ENCODE results near the gene TEPSIN. TPM values are rescaled to one million over a fixed set of nuclear protein-coding genes. Genes with fewer than 3 reads are reported as not detected.
A peak's percentile ranks its signal among the peaks of the same experiment; 100 is the strongest.

Gene TEPSIN
- total RNA-seq, 1 experiment from 2014 or later: 19.8 TPM

DNA sequence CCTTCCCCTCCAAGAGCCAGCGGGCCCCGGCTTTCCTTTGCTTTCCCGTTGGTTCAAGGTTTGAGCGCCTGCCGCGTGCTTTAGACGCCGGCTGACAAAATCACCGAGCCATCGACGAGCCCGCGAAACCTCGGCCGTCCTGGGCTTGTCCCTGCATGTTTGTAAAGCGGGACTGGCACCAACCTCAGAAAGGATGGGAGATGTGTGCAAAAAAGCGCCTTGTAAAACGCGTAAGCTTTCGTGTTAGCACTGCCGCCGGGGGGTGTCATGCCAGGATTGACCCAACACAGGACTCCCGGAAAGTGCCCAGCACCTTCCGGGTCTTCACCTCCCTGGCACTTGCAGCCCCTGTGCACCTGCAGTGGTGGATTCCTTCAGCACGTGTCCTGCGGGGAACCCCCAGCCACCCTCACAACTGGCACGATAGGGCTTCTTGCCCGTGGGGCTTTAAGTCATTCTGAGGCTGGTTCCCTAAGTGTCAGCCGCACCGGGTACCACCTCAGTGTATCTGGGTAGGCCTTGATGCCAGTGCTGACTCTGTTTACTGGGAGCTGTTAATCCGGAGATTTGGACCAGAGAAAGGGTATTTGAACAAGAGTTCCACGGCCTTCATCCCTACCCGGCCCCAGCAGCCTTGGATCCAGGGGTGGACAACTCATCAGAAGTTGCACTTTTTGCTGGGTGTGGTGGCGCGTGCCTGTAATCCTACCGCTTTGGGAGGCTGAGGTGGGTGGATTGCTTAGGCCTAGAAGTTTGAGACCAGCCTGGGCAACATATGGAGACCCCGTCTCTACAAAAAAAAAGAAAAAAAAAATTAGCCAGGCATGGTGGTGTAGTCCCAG is 1.1 kb upstream of the TEPSIN start:
- Histone ChIP-seq H3K4me3 (ENCODE audit: insufficient read depth, low read depth, low read length) (peak overlapping the region; percentile 91), H3K36me3 (replicated peaks; ENCODE audit: control insufficient read depth, insufficient read depth, low read length) (peaks cover 5% of the 10 kb centered on the region), H3K27me3 (ENCODE audit: control insufficient read depth, insufficient read depth, low read length) (no peaks in the 10 kb centered on the region)
- DNase-seq: peak; percentile 86

- H3K4me3 ChIP-seq (ENCODE audit: insufficient read depth, low read depth, low read length): peak overlapping the region; percentile 80
- no peaks in the 10 kb centered on the region for H3K27me3 ChIP-seq (ENCODE audit: control insufficient read depth, insufficient read depth, low read length)
- peak; percentile 71 for DNase-seq
- H3K36me3 ChIP-seq (replicated peaks; ENCODE audit: control insufficient read depth, insufficient read depth, low read length): peaks cover 5% of the 10 kb centered on the region
Measured at GRCh38 chr17:81238490-81238814, 403 bp downstream of the TEPSIN start.

DNA sequence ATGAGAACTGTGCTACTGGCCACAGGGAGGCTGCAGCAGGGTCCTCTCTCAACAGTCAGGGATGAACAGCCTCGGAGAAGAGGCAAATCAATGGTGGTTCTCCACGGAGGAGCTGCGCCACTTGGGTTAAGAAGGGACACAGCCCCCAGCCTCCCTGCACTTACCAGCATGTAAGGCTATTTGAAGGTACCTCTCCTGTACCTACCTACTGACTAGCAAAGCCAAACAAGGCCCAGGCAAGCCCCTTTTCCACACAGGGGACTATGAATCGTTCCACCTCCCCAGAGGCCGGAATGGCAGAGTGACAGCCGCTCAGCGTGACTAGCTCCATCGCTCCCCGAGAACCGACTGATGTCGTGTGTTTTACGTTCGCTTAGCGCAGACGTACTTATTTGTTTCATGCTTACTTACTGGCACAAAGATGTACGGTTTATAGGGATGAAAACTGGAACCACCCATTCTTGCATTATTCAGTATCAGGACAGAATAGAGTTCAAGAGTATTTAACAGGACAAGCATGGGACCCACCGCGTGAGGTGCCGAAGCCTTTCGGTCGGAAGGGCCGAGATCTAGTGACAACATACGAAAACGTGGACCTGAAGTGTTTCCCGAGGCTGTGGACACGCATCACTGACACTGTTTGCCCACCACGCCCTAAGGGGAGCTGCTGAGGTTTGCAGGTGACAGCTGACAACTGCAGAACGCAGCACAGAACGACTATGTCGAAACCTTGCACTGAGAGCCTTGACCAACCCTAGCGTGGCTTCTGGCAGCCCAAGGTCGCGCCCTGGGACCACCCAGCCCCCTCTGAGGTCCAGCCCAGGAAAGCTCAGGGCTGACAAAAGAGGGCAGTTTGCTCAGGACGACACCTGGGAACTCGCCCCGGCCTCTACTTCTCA is 1.0 kb downstream of the TEPSIN start:
- no peak for DNase-seq

DNA sequence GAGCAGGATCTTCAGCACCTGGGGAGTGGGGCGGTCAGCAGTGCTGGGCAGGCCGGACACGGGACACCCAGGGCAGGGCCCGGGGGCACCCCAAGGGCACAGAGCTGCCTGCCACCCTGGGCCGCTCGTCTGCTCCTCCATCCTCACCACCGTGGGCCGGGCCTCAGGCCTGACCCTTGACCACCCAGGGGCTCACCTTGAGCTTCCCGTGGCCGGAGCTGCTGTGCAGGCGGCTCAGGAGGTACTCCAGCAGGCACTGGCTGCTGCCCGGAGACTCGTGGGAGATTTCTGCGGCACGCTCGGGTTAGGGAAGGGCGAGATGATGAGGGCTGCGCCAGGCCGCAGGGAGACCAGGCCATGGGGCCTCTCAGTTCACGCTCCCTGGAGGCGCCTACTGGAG is 2.1 kb downstream of the TEPSIN start:
- no peak for DNase-seq
- no peaks in the 10 kb centered on the region for H3K27me3 ChIP-seq (ENCODE audit: control insufficient read depth, insufficient read depth, low read length)
- H3K36me3 ChIP-seq (replicated peaks; ENCODE audit: control insufficient read depth, insufficient read depth, low read length): peaks cover 5% of the 10 kb centered on the region
- H3K4me3 ChIP-seq (ENCODE audit: insufficient read depth, low read depth, low read length): no peak overlapping the region

More for the DNA sequence above, 1.0 kb downstream of the TEPSIN start:
- Histone ChIP-seq H3K36me3 (replicated peaks; ENCODE audit: control insufficient read depth, insufficient read depth, low read length) (peaks cover 5% of the 10 kb centered on the region), H3K4me3 (ENCODE audit: insufficient read depth, low read depth, low read length) (peak overlapping the region; percentile 80), H3K27me3 (ENCODE audit: control insufficient read depth, insufficient read depth, low read length) (no peaks in the 10 kb centered on the region)

DNA sequence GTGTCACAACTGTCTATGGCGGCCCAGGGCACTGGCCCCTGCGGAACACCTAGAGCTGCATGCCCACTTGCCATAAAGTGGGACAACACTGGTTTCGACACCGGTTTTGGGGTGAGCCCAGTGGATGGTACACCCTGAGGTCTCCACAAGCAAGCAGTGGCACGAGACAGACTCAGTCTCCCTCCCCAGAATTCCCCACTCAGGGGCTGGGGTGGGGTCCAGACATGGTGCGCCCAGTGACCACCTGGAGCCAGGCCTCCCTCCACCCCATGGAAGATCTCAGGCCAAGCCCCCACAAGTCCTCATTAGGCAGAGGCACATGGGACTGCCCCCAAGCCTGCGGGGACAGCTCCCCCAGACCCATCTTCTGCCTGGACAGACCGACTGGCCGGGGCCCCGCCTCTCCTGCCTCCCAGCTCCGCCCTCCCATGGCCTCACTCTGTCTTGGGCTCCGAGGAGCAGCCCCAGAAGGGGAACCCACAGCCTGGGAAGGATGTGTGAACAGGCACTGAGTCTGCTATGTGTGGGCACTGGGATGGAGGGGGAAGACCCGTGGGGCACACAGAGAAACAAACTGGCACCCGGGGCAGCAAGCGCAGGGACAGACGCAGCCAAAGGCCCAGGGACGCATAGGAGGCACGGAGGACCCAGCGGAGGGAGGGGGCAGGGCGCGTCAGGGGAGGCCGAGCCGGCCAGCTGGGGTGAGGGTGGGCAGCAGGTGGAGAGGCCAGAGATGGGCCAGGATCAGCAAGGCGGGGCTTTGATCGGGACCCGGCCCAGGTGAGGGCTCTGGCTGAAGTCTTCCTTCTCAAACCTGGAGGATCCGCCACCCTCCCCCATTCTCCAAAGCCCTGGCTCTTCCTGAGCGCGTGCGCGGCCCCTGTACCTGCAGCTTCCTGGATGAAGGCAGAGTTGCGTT is 2.8 kb downstream of the TEPSIN start:
- Histone ChIP-seq H3K4me3 (ENCODE audit: insufficient read depth, low read depth, low read length) (no peak overlapping the region), H3K36me3 (replicated peaks; ENCODE audit: control insufficient read depth, insufficient read depth, low read length) (peaks cover 3% of the 10 kb centered on the region), H3K27me3 (ENCODE audit: control insufficient read depth, insufficient read depth, low read length) (no peaks in the 10 kb centered on the region)
- no peak for DNase-seq

- Histone ChIP-seq H3K36me3 (replicated peaks; ENCODE audit: control insufficient read depth, insufficient read depth, low read length) (peaks cover 1% of the 10 kb centered on the region; the same call in 1 of the 2 replicates), H3K27me3 (ENCODE audit: control insufficient read depth, insufficient read depth, low read length) (no peaks in the 10 kb centered on the region), H3K4me3 (ENCODE audit: insufficient read depth, low read depth, low read length) (no peak overlapping the region)
- no peak for DNase-seq
Measured at GRCh38 chr17:81234940-81235821, 3.7 kb downstream of the TEPSIN start.

DNA sequence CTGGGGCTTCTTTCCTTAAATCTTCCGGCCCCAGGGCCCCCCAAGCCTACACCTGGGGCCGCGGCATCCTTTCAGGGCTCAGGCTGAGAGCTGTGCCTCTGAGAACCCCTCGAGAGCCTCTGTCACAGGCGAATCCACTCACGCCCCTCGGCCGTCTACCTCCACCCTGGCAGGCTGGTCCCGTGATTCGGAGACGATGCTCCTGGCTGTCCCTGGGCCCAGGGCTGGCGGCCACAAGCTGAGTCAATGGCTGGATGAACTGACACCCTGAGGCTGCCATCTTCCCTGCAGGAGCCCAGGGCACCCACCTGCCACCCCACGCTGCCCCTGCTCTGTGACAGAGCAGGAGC is 4.4 kb downstream of the TEPSIN start:
- Histone ChIP-seq H3K27me3 (ENCODE audit: control insufficient read depth, insufficient read depth, low read length) (no peaks in the 10 kb centered on the region), H3K36me3 (replicated peaks; ENCODE audit: control insufficient read depth, insufficient read depth, low read length) (peaks cover 4% of the 10 kb centered on the region), H3K4me3 (ENCODE audit: insufficient read depth, low read depth, low read length) (no peak overlapping the region)
- DNase-seq: no peak

- Histone ChIP-seq H3K4me3 (ENCODE audit: insufficient read depth, low read depth, low read length) (no peak overlapping the region), H3K36me3 (replicated peaks; ENCODE audit: control insufficient read depth, insufficient read depth, low read length) (peaks cover 4% of the 10 kb centered on the region), H3K27me3 (ENCODE audit: control insufficient read depth, insufficient read depth, low read length) (no peaks in the 10 kb centered on the region)
- no peak for DNase-seq
Measured at GRCh38 chr17:81233811-81234505, 4.9 kb downstream of the TEPSIN start.

GRCh38 chr17:81233316-81233715 is 5.5 kb downstream of the TEPSIN start:
- Histone ChIP-seq H3K36me3 (replicated peaks; ENCODE audit: control insufficient read depth, insufficient read depth, low read length) (peaks cover 4% of the 10 kb centered on the region), H3K27me3 (ENCODE audit: control insufficient read depth, insufficient read depth, low read length) (no peaks in the 10 kb centered on the region), H3K4me3 (ENCODE audit: insufficient read depth, low read depth, low read length) (no peak overlapping the region)
- DNase-seq: no peak

DNA sequence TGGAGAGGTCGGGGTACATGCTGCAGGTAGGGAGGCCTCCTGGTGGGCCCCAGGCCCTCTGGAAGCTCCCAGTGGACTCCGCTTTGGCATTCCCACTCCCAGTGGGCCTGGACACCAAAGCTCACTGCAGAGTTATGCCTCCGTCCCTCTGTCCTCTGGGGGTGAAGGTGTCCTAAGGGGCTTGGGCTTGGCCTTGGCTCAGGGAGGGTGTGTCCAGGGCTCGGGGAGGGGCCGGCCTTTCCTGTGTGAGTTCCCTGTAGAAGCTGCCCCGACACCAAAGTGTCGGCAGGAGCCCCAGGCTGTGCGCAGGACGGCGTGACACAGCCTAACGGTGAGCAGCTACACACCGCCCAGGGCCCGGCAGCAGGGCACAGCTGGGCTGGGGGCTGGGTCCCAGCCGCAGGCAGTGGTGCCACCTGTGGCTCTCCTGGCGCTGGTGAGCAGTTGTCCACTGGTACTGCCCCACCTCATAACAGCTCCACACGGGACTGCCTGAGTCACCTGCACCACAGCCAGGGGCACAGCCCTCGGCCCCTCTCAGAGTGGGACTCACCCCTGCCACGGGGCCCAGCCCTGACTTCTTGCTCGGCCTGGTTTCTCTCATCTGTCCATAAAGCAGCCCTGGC is 6.1 kb downstream of the TEPSIN start:
- Histone ChIP-seq H3K36me3 (replicated peaks; ENCODE audit: control insufficient read depth, insufficient read depth, low read length) (peaks cover 4% of the 10 kb centered on the region), H3K27me3 (ENCODE audit: control insufficient read depth, insufficient read depth, low read length) (no peaks in the 10 kb centered on the region), H3K4me3 (ENCODE audit: insufficient read depth, low read depth, low read length) (no peak overlapping the region)
- DNase-seq: no peak

DNA sequence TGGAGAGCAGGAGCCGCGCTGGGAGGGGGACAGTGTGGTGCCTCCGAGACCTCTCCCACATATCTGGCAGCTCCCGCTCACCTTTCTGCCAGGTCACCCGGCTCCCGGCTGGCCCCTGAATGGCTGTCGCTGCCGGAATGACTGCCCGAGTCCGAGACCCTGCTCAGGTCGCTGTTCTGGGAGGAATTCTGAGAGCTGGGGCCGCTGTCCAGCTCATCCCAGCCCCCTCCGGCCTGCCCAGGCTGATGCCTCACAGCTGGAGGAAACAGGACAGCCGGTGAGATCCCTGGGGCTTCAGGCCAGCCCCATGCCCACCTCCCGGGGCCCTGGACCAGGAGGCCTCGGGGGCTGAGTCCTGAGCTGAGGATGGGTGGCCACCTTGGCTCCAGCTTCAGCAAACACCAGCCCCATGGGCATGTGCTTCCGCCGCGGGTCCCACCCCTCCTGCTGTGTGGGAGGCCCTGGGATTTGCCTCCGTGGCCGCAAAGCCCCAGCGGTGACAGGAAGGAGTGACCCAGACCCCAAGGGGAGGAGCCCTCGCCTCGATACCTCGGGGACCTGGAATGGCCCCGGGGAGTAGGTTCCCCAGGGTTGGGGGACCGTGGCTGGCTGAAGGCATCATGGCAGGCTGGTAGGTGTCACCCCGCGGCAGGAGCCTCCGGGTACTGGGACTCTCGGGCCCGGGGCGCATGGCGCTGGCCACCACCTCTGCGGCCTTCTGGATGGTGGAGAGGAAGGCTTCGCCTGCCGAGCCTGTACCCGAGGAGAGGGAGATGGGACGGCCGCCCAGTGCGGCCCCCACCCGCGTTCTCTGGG is 6.9 kb downstream of the TEPSIN start:
- no peak for DNase-seq
- Histone ChIP-seq H3K4me3 (ENCODE audit: insufficient read depth, low read depth, low read length) (no peak overlapping the region), H3K27me3 (ENCODE audit: control insufficient read depth, insufficient read depth, low read length) (no peaks in the 10 kb centered on the region), H3K36me3 (replicated peaks; ENCODE audit: control insufficient read depth, insufficient read depth, low read length) (peaks cover 4% of the 10 kb centered on the region)

GRCh38 chr17:81231121-81231645 is 7.7 kb downstream of the TEPSIN start:
- no peaks in the 10 kb centered on the region for H3K27me3 ChIP-seq (ENCODE audit: control insufficient read depth, insufficient read depth, low read length)
- peaks cover 4% of the 10 kb centered on the region for H3K36me3 ChIP-seq (replicated peaks; ENCODE audit: control insufficient read depth, insufficient read depth, low read length)
- DNase-seq: no peak
- no peak overlapping the region for H3K4me3 ChIP-seq (ENCODE audit: insufficient read depth, low read depth, low read length)

Data from H7 (cell line).